DND-41 (cell line): ENCODE results near the gene PLCXD3.

Experiments used
- ATAC-seq: fragments of 200-7000 bp; cut with Tn5 transposase; 3 replicates; pipeline ENCODE4 v1.9.1; 2021; ENCODE audit warnings: low read depth; ENCODE audit not compliant: insufficient read depth
- DNase-seq: peaks from one replicate; pipeline ENCODE4 v3.0.0-alpha.2; 2020
- H2AFZ ChIP-seq: 2 replicates; pipeline ENCODE4 v1.6.0; 2012; ENCODE audit warnings: low read depth, low read length
- H3K27ac ChIP-seq: 2 replicates; pipeline ENCODE4 v1.5.1; 2012; ENCODE audit warnings: low read length, inconsistent platforms
- H3K27me3 ChIP-seq: fragments of 200-600 bp; sonication (generic); 2 replicates; pipeline ENCODE4 v1.6.0; 2012; ENCODE audit warnings: low read length, mild to moderate bottlenecking, inconsistent platforms; ENCODE audit not compliant: insufficient read depth, poor library complexity
- H3K36me3 ChIP-seq: 2 replicates; pipeline ENCODE4 v1.5.1; 2012; ENCODE audit warnings: low read length, inconsistent platforms; ENCODE audit not compliant: insufficient read depth
- H3K4me1 ChIP-seq: 2 replicates; pipeline ENCODE4 v1.5.1; 2012; ENCODE audit warnings: mild to moderate bottlenecking, low read length; ENCODE audit not compliant: insufficient read depth
- H3K4me2 ChIP-seq: 2 replicates; pipeline ENCODE4 v1.6.0; 2012; ENCODE audit warnings: mild to moderate bottlenecking, moderate library complexity, low read length, inconsistent platforms; ENCODE audit not compliant: insufficient read depth
- H3K4me3 ChIP-seq, 2 experiments: fragments of 200-600 bp in 1 of 2; shearing (Covaris generic) in 1 of 2; 2 replicates each; pipeline ENCODE4 v1.5.1; 2012 to 2016; ENCODE audit warnings: inconsistent platforms in 2 of 2, low read length in 2 of 2, mild to moderate bottlenecking in 2 of 2, low read depth in 1 of 2, moderate library complexity in 1 of 2
- H3K79me2 ChIP-seq: 2 replicates; pipeline ENCODE4 v1.6.0; 2012; ENCODE audit warnings: low read length, inconsistent platforms; ENCODE audit not compliant: insufficient read depth
- H3K9ac ChIP-seq: 2 replicates; pipeline ENCODE4 v1.6.0; 2012; ENCODE audit warnings: low read depth, mild to moderate bottlenecking, inconsistent platforms, low read length, moderate library complexity
- H3K9me3 ChIP-seq: 2 replicates; pipeline ENCODE4 v1.5.1; 2012; ENCODE audit warnings: low read length, moderate library complexity, mild to moderate bottlenecking, inconsistent platforms; ENCODE audit not compliant: insufficient read depth, severe bottlenecking
- H4K20me1 ChIP-seq: 2 replicates; pipeline ENCODE4 v1.6.0; 2012; ENCODE audit warnings: low read length; ENCODE audit not compliant: insufficient read depth
- EZH2 ChIP-seq: IDR thresholded peaks from 3 replicates; pipeline ENCODE4 v1.6.1; 2012; ENCODE audit warnings: borderline replicate concordance, low read depth, mild to moderate bottlenecking, moderate library complexity, low read length, inconsistent platforms; ENCODE audit not compliant: severe bottlenecking
- TF ChIP-seq, protein P1 (sequence below): IDR thresholded peaks from 2 replicates; pipeline ENCODE4 v1.5.1; 2012; ENCODE audit warnings: borderline replicate concordance, low read length, moderate library complexity, mild to moderate bottlenecking; ENCODE audit not compliant: poor library complexity, severe bottlenecking; ENCODE audit errors: extremely low read depth

PLCXD3 gene

DNA sequence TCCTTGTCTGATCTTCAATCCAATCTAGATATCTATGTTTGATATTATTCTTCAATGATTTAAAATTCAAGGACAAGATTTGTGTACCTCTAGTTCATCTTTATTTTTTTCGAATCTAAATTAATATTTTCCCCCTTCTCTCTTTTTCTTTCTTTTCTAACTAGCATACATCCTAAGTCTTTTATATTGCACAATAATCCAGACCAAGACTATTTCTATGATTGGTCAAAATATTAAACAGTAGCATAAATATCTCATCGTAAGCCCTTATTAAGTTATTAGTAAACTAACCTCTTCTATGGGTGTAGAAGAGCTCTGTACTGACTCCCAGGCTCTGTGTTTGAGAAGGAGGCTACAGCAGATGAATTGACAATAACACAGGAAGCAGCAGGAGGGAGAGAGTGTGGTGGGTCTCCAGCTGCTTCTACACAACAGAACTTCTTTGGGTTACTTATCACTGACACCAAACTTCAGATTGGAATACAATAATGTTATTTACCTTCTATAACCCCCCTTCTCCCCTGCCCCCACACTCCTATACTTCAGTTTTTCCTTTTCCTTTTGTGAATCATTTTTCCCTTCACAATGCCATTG, 11.9 kb upstream of the PLCXD3 start:
- no peak overlapping the region for H3K27ac ChIP-seq
- no peak overlapping the region for H2AFZ ChIP-seq
- no peak for DNase-seq
- TF ChIP-seq, protein P1, sequence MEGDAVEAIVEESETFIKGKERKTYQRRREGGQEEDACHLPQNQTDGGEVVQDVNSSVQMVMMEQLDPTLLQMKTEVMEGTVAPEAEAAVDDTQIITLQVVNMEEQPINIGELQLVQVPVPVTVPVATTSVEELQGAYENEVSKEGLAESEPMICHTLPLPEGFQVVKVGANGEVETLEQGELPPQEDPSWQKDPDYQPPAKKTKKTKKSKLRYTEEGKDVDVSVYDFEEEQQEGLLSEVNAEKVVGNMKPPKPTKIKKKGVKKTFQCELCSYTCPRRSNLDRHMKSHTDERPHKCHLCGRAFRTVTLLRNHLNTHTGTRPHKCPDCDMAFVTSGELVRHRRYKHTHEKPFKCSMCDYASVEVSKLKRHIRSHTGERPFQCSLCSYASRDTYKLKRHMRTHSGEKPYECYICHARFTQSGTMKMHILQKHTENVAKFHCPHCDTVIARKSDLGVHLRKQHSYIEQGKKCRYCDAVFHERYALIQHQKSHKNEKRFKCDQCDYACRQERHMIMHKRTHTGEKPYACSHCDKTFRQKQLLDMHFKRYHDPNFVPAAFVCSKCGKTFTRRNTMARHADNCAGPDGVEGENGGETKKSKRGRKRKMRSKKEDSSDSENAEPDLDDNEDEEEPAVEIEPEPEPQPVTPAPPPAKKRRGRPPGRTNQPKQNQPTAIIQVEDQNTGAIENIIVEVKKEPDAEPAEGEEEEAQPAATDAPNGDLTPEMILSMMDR = no peak
- no peak for TF ChIP-seq EZH2
- H4K20me1 ChIP-seq = no peaks in the 10 kb centered on the region
- no peaks in the 10 kb centered on the region for H3K36me3 ChIP-seq
- H3K9ac ChIP-seq = no peak overlapping the region
- H3K9me3 ChIP-seq = no peaks in the 10 kb centered on the region
- no peak overlapping the region for H3K4me3 ChIP-seq
- H3K79me2 ChIP-seq = no peaks in the 10 kb centered on the region
- no peaks in the 10 kb centered on the region for H3K27me3 ChIP-seq
- no peak for ATAC-seq
- H3K4me2 ChIP-seq = no peak overlapping the region
- no peaks in the 10 kb centered on the region for H3K4me1 ChIP-seq

DNA sequence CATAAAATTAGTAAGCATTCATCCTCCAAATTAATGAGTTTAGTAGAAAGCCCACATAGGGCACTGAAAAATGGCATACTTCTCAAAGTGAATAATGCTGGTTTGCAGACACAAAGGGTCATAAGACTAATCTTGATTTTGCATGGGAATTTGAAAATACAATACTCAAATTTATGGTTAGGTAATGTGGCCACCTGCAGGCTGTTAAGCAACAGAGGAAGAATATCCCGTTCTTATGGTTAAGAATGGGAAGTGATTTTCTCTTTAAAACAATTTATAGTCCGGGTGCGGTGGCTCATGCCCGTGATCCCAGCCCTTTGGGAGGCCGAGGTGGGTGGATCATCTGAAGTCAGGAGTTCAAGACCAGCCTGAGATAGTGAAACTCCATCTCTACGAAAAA, 9.4 kb upstream of the PLCXD3 start:
- Histone ChIP-seq H4K20me1 (no peaks in the 10 kb centered on the region), H3K4me3 (no peak overlapping the region), H3K9ac (no peak overlapping the region), H2AFZ (no peak overlapping the region), H3K4me2 (no peak overlapping the region), H3K79me2 (no peaks in the 10 kb centered on the region), H3K4me1 (no peaks in the 10 kb centered on the region), H3K36me3 (no peaks in the 10 kb centered on the region), H3K27ac (no peak overlapping the region), H3K27me3 (no peaks in the 10 kb centered on the region), H3K9me3 (no peaks in the 10 kb centered on the region)
- no peak for DNase-seq
- ATAC-seq = no peak
- TF ChIP-seq, protein P1 = peak; percentile 11
- TF ChIP-seq EZH2 = no peak

DNA sequence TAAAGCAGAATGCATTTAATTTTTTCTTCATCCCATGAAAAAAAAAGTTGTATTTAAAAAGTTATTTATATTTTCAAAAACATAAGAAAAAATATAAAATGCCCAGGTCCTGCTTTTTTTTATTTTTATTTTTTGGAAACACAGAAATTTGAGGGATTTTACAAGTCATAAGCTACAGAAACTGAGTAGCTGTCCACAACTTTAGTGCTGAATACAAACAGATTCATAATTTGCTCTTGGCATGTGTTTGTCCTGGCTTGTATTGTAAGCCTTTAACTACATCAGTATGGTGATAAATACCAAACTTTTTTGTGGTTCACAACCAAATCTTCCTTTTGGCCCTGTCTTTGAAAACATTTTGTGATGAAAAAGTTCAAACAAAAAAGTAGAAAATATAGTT, 7.5 kb upstream of the PLCXD3 start:
- Histone ChIP-seq H3K4me3 (no peak overlapping the region), H3K27ac (no peak overlapping the region), H3K9ac (no peak overlapping the region), H3K27me3 (no peaks in the 10 kb centered on the region), H2AFZ (no peak overlapping the region), H3K36me3 (no peaks in the 10 kb centered on the region), H3K79me2 (no peaks in the 10 kb centered on the region), H3K4me1 (no peaks in the 10 kb centered on the region), H3K9me3 (no peaks in the 10 kb centered on the region), H4K20me1 (no peaks in the 10 kb centered on the region), H3K4me2 (no peak overlapping the region)
- ATAC-seq (no peak), DNase-seq (no peak)
- TF ChIP-seq, protein P1 = no peak
- no peak for TF ChIP-seq EZH2

DNA sequence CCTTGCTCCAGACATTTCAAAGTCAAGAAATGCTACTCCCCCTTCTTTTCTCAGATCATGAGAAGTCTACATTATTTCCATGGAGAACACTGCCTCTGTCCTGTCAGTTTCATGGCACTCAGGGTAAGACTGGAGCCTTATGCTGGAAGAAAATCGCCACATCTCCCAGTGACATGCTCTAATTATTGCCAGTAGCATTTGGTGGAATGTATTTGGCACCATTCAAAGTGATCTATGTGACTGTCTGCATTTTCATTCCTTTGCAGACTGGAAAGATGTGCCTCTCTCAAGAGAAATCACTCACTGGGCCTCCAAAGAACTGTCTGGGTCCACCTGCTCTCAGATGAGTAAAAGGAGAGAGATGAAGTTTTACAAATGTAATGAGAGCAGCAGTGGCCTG, 840 bp upstream of the PLCXD3 start:
- H2AFZ ChIP-seq = no peak overlapping the region
- DNase-seq (no peak), ATAC-seq (no peak)
- no peaks in the 10 kb centered on the region for H3K79me2 ChIP-seq
- no peak overlapping the region for H3K4me2 ChIP-seq
- H3K36me3 ChIP-seq = no peaks in the 10 kb centered on the region
- TF ChIP-seq EZH2 = no peak
- TF ChIP-seq, protein P1 = no peak
- no peaks in the 10 kb centered on the region for H4K20me1 ChIP-seq
- no peaks in the 10 kb centered on the region for H3K9me3 ChIP-seq
- no peaks in the 10 kb centered on the region for H3K4me1 ChIP-seq
- no peaks in the 10 kb centered on the region for H3K27me3 ChIP-seq
- no peak overlapping the region for H3K9ac ChIP-seq
- no peak overlapping the region for H3K27ac ChIP-seq
- no peak overlapping the region for H3K4me3 ChIP-seq
